NB4 (cell line): ENCODE measurements around the gene CKB.

Experiments
- CTCF ChIP-seq: IDR thresholded peaks from one replicate; pipeline ENCODE4 v1.5.1; 2012; ENCODE audit warnings: low read depth, low read length
- MAX ChIP-seq: IDR thresholded peaks from 2 replicates; pipeline ENCODE4 v1.6.1; 2011; ENCODE audit warnings: low read depth, low read length
- MYC ChIP-seq: IDR thresholded peaks from 2 replicates; pipeline ENCODE4 v1.6.1; 2011; ENCODE audit warnings: low read depth, low read length
- POLR2A ChIP-seq: IDR thresholded peaks from 2 replicates; pipeline ENCODE4 v1.6.1; 2011; ENCODE audit warnings: mild to moderate bottlenecking; ENCODE audit not compliant: insufficient read length; ENCODE audit errors: extremely low read depth

GRCh38 chr14:103526247-103526913, 3.8 kb upstream of the CKB start:
- TF ChIP-seq CTCF (no peak), POLR2A (no peak), MAX (no peak), MYC (no peak)
